ENCODE measurements around the gene NFATC1. TPM values are rescaled to one million over a fixed set of nuclear protein-coding genes. Genes with fewer than 3 reads are reported as not detected.

Gene NFATC1
- total RNA-seq, 2 donors from 2014 or later = 19.0 to 20.2 TPM

DNA sequence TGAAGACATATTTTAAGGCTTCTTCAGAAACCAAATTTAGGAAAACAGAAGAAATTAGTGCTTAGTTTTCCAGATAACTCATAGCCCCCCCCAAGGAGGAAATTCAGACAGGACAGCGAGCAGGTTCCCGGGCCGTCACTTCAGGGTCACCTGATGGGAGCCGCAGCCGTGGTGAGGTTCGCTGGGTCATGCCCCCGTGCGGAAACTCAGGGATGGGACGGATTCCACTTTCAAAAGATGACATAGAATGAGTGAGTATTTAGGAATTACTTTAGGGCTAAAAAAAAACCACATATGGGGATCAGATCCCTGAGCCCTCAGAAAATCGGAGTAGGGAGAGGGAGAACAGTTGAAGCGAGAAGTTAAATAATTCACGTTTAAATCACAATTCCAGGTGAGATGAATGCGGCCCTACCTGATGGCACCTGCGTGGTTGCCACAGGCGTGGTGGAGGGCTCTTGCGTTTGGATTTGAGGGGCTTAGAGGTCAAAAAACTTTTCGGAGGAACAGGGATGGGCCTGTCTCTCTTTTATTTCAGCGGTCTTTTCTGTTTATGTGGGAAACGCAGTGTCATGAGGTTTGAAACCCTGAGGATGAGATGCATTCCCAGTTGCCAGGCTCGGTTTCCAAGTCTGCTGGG lies 114.4 kb downstream of the NFATC1 start:
- peaks cover 0 to 29% of the 10 kb centered on the region in 2 donors for H3K4me1 ChIP-seq
- TF ChIP-seq, protein P1, sequence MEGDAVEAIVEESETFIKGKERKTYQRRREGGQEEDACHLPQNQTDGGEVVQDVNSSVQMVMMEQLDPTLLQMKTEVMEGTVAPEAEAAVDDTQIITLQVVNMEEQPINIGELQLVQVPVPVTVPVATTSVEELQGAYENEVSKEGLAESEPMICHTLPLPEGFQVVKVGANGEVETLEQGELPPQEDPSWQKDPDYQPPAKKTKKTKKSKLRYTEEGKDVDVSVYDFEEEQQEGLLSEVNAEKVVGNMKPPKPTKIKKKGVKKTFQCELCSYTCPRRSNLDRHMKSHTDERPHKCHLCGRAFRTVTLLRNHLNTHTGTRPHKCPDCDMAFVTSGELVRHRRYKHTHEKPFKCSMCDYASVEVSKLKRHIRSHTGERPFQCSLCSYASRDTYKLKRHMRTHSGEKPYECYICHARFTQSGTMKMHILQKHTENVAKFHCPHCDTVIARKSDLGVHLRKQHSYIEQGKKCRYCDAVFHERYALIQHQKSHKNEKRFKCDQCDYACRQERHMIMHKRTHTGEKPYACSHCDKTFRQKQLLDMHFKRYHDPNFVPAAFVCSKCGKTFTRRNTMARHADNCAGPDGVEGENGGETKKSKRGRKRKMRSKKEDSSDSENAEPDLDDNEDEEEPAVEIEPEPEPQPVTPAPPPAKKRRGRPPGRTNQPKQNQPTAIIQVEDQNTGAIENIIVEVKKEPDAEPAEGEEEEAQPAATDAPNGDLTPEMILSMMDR (IDR thresholded peaks at IDR 0.05) = no peak
- H3K36me3 ChIP-seq = peaks cover 3% of the 10 kb centered on the region
- no peak overlapping the region for H3K4me3 ChIP-seq
- no peak for DNase-seq (ENCODE audit: low spot score)
- H3K27me3 ChIP-seq = no peaks in the 10 kb centered on the region
- H3K27ac ChIP-seq = no peak overlapping the region
- no peaks in the 10 kb centered on the region for H3K9me3 ChIP-seq

DNA sequence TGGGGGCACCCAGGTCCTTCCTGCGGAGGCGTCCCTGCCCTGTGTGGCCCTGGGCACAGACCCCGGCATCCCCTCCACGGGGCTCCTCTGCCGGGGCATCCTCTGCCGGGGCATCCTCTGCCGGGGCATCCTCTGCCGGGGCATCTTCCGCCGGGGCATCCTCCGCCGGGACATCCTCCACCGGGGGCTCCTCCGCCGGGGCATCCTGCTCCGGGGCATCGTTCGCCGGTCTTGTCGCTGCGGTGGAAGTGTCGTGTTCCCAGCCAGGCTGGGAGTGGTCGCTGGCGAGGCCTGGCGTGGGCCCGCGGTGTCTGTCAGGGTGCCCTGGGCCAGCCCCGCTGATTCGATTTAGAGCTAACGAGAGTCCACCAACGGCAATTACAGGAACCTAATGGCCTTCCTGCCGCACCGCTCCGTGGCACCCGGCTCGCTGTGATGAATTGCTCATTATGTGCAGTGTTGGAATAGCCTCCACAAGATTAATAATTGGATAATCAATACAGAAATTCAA lies 115.1 kb downstream of the NFATC1 start:
- DNase-seq (ENCODE audit: low spot score) = no peak
- Histone ChIP-seq H3K36me3 (peaks cover 3% of the 10 kb centered on the region), H3K27ac (no peak overlapping the region), H3K27me3 (no peaks in the 10 kb centered on the region), H3K4me3 (no peak overlapping the region), H3K4me1 (peaks cover 0 to 26% of the 10 kb centered on the region in 2 donors), H3K9me3 (no peaks in the 10 kb centered on the region)
- TF ChIP-seq, protein P1 (IDR thresholded peaks at IDR 0.05) = no peak

DNA sequence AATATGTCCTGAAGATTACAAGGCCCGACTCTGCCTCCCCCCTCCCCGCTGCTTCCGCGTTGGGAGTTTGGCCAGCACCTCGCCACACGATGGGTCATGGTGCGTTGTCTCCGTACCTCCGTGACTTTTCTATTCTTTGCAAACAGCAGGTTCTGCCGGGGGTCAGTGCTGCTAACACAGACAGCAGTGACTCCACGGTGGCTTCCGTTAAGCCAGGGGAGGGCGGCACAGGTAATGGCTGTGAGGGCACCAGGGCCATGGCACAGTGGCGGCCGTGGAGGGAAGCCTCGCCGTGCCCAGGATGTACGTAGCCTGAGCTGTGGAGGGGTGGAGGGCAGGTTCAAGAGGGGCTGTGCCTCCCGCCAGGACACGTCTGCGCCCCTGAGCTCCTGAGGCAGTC lies 115.5 kb downstream of the NFATC1 start:
- H3K27ac ChIP-seq = no peak overlapping the region
- DNase-seq (ENCODE audit: low spot score) = no peak
- H3K36me3 ChIP-seq = peaks cover 3% of the 10 kb centered on the region

DNA sequence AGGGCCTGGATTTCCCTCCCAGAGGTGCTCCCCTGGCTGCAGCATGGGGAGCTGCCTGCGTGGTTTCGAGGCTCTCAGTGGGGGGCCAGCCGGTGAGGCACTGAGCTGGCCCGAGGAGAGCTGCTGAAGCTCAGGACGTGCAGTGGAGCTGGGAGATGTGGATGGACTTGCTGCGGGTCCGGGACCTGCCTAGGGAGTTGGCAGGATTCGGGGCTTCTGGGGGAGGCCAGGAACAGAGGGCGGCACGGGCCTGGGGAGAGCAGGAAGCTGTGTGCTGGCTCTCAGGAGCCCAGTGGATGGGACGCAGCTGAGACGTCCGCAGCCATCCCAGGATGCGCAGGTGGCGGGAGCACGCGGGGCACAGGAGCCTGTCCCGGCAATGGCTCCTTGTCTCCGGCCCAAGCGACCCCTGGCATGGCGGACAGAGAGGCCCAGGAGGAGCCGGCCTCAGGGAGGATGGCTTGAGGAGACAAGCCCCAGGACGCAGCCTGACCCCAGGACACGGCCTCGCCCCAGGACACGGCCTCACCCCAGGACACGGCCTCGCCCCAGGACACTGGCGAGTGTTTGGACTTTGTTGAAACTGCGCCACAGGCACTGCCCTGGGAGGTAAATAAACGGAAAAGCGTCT lies 116.1 kb downstream of the NFATC1 start:
- peaks cover 0 to 16% of the 10 kb centered on the region in 2 donors for H3K4me1 ChIP-seq
- peak; percentile 50 for DNase-seq (ENCODE audit: low spot score)
- no peaks in the 10 kb centered on the region for H3K27me3 ChIP-seq
- H3K9me3 ChIP-seq = no peaks in the 10 kb centered on the region
- no peak overlapping the region for H3K27ac ChIP-seq
- H3K36me3 ChIP-seq = peaks cover 3% of the 10 kb centered on the region
- TF ChIP-seq, protein P1 (IDR thresholded peaks at IDR 0.05) = no peak
- H3K4me3 ChIP-seq = no peak overlapping the region

More for the DNA sequence above, 115.5 kb downstream of the NFATC1 start:
- H3K9me3 ChIP-seq = no peaks in the 10 kb centered on the region
- H3K4me3 ChIP-seq = no peak overlapping the region
- H3K4me1 ChIP-seq = peaks cover 0 to 21% of the 10 kb centered on the region in 2 donors
- no peaks in the 10 kb centered on the region for H3K27me3 ChIP-seq
- TF ChIP-seq, protein P1 (IDR thresholded peaks at IDR 0.05) = no peak

DNA sequence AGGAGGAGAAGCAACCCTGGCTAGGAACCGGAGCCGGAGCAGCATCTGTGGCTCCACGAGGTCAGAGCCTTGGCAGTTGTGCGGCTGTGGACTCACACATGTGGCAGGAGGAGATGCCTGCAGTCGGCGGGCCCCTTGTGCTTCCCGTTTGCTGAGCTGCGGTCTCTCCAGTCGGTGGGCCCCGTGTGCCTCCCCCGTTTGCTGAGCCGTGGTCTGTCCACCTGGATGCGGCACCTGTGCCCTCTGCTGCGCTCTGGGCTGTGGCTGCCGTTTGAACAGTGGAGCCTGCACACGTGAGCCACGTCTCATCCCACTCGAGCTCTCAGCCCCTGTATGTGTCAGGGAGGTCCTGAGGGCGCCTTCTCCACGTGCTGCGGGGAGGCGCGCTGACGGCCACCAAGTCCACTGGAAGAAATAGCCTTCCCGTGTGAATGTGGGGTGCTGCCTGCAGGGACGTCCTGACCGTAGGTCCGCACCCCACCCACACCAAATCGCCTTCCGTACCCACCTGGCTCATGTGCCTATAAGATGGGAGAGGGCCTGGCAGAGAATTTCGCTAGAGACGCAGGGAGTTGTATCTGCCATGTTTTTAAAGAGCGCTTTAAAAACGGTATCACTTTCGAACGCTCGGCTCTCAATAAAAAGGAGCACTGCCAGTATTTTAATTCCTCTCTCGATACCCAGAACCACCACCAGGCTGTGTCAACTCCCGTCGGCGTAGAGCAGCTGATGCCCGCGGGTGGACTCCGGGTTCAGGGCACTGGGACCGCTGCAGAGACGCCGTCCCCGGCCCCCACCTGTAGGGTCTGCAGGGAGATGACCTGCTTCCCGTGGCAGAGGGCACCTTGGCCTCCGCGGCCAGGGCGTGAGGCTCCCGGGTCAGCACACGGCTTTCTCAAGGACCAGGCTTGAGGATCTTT lies 117.0 kb downstream of the NFATC1 start:
- DNase-seq (ENCODE audit: low spot score) = no peak
- peaks cover 0 to 7% of the 10 kb centered on the region in 2 donors for H3K4me1 ChIP-seq
- TF ChIP-seq, protein P1 (IDR thresholded peaks at IDR 0.05) = no peak
- H3K27ac ChIP-seq = no peak overlapping the region
- no peaks in the 10 kb centered on the region for H3K27me3 ChIP-seq
- H3K9me3 ChIP-seq = no peaks in the 10 kb centered on the region
- H3K36me3 ChIP-seq = peaks cover 3% of the 10 kb centered on the region
- H3K4me3 ChIP-seq = no peak overlapping the region
